ENCODE data around the gene ASAP2.

The ASAP2 gene

DNA sequence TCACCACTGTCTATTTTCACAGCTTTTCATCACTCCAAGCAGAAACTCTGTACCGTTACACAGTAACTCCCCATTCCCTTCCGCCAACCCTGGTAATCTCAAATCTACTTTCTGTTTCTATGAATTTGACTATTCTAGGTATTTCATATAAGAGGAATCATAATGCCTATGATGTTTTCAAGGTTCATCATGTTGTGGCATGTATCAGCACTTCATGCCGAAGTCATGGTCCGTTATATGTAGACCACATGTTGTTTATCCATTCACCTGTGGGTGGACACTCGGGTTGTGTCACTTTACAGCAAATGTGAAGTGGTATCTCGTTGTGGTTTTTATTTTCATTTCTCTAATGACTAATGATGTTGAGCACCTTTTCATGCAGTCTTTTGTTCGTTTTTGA is 238.5 kb downstream of the ASAP2 start:
- DNase-seq, result no peak

GRCh38 chr2:9451231-9451630 is 244.6 kb downstream of the ASAP2 start:
- no peak for DNase-seq

Measured in inflammatory macrophage treated with lipopolysaccharide for 1 hour (primary cell).